ENCODE results near the gene FHL2.

The FHL2 gene

DNA sequence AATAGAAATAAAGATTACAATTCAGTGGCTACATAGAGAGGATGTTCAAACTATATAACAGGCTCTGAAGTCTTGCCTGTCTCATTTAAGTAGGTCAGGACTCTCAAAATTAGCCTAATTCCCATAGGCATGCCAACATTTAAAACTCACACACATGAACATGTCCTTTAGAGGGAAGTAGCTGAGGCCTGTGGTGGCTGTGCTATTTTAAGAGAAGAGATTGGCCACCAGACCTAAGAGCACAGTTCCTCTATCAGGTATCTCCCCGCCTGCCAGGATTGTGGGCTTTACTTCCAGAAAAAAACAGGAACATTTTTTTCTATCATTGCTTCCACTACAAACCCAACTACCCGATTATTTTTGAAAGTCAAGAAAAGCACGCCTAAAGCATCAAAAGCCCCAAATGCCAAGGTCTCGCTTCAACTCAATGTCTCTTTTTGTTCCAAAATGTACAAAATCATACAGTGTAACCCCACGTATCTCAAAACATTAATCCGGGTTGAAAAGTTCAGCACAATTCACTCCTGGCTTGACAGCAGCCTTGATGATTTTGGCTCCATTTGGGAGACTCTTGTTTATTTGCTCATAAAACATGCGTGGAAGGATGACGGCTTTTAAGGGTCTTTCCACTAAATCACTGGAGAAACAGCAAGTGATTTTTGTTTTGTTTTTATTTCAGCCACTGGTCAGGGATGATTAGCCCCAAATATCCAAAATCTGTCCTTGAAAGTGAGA lies 15.3 kb downstream of the FHL2 start (continued):
- TF ChIP-seq, protein P1, sequence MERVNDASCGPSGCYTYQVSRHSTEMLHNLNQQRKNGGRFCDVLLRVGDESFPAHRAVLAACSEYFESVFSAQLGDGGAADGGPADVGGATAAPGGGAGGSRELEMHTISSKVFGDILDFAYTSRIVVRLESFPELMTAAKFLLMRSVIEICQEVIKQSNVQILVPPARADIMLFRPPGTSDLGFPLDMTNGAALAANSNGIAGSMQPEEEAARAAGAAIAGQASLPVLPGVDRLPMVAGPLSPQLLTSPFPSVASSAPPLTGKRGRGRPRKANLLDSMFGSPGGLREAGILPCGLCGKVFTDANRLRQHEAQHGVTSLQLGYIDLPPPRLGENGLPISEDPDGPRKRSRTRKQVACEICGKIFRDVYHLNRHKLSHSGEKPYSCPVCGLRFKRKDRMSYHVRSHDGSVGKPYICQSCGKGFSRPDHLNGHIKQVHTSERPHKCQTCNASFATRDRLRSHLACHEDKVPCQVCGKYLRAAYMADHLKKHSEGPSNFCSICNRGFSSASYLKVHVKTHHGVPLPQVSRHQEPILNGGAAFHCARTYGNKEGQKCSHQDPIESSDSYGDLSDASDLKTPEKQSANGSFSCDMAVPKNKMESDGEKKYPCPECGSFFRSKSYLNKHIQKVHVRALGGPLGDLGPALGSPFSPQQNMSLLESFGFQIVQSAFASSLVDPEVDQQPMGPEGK (CRISPR knock-in tag; IDR thresholded peaks at IDR 0.05; ENCODE audit: borderline replicate concordance): no peak

DNA sequence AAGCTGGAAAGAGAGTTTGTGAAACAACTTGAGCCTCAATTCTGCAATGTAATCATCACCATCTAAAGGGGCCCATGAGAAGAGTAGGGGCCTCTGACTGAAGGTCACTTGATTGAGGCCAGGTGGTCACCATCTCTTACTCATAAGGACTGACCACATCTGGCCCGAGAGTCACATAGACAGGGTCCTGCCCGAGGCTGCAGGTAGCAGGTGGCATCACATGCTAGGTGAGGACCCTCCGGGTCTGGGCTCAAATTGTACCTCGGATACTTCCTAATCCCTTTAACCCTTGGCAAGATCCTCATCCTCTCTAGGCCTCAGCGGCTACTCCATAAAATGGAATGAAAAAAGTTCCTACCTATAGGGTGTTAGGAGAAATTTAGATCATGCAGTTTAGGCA lies 16.7 kb downstream of the FHL2 start:
- ATAC-seq: no peak
- TF ChIP-seq TCF4 (CRISPR knock-in tag; IDR thresholded peaks at IDR 0.05; ENCODE audit: borderline replicate concordance) (no peak), PPARA (CRISPR knock-in tag; IDR thresholded peaks at IDR 0.05; ENCODE audit: borderline replicate concordance) (no peak), TOX (CRISPR knock-in tag; IDR thresholded peaks at IDR 0.05; ENCODE audit: borderline replicate concordance) (no peak), GLIS3 (CRISPR knock-in tag; IDR thresholded peaks at IDR 0.05) (no peak), ZNF8 (CRISPR knock-in tag; IDR thresholded peaks at IDR 0.05) (no peak), ZFP3 (CRISPR knock-in tag; IDR thresholded peaks at IDR 0.05) (no peak), RARB (CRISPR knock-in tag; IDR thresholded peaks at IDR 0.05) (no peak), ZNF70 (CRISPR knock-in tag; IDR thresholded peaks at IDR 0.05) (no peak), ZC3H10 (CRISPR knock-in tag; IDR thresholded peaks at IDR 0.05) (no peak)
- TF ChIP-seq, protein P2, sequence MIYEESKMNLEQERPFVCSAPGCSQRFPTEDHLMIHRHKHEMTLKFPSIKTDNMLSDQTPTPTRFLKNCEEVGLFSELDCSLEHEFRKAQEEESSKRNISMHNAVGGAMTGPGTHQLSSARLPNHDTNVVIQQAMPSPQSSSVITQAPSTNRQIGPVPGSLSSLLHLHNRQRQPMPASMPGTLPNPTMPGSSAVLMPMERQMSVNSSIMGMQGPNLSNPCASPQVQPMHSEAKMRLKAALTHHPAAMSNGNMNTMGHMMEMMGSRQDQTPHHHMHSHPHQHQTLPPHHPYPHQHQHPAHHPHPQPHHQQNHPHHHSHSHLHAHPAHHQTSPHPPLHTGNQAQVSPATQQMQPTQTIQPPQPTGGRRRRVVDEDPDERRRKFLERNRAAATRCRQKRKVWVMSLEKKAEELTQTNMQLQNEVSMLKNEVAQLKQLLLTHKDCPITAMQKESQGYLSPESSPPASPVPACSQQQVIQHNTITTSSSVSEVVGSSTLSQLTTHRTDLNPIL (CRISPR knock-in tag; IDR thresholded peaks at IDR 0.05; ENCODE audit: low read depth): no peak
- TF ChIP-seq, protein P3, sequence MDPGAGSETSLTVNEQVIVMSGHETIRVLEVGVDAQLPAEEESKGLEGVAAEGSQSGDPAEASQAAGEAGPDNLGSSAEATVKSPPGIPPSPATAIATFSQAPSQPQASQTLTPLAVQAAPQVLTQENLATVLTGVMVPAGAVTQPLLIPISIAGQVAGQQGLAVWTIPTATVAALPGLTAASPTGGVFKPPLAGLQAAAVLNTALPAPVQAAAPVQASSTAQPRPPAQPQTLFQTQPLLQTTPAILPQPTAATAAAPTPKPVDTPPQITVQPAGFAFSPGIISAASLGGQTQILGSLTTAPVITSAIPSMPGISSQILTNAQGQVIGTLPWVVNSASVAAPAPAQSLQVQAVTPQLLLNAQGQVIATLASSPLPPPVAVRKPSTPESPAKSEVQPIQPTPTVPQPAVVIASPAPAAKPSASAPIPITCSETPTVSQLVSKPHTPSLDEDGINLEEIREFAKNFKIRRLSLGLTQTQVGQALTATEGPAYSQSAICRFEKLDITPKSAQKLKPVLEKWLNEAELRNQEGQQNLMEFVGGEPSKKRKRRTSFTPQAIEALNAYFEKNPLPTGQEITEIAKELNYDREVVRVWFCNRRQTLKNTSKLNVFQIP (CRISPR knock-in tag; IDR thresholded peaks at IDR 0.05; ENCODE audit: borderline replicate concordance, low read depth): no peak
- TF ChIP-seq, protein P4, sequence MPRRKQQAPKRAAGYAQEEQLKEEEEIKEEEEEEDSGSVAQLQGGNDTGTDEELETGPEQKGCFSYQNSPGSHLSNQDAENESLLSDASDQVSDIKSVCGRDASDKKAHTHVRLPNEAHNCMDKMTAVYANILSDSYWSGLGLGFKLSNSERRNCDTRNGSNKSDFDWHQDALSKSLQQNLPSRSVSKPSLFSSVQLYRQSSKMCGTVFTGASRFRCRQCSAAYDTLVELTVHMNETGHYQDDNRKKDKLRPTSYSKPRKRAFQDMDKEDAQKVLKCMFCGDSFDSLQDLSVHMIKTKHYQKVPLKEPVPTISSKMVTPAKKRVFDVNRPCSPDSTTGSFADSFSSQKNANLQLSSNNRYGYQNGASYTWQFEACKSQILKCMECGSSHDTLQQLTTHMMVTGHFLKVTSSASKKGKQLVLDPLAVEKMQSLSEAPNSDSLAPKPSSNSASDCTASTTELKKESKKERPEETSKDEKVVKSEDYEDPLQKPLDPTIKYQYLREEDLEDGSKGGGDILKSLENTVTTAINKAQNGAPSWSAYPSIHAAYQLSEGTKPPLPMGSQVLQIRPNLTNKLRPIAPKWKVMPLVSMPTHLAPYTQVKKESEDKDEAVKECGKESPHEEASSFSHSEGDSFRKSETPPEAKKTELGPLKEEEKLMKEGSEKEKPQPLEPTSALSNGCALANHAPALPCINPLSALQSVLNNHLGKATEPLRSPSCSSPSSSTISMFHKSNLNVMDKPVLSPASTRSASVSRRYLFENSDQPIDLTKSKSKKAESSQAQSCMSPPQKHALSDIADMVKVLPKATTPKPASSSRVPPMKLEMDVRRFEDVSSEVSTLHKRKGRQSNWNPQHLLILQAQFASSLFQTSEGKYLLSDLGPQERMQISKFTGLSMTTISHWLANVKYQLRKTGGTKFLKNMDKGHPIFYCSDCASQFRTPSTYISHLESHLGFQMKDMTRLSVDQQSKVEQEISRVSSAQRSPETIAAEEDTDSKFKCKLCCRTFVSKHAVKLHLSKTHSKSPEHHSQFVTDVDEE (CRISPR knock-in tag; IDR thresholded peaks at IDR 0.05): no peak

DNA sequence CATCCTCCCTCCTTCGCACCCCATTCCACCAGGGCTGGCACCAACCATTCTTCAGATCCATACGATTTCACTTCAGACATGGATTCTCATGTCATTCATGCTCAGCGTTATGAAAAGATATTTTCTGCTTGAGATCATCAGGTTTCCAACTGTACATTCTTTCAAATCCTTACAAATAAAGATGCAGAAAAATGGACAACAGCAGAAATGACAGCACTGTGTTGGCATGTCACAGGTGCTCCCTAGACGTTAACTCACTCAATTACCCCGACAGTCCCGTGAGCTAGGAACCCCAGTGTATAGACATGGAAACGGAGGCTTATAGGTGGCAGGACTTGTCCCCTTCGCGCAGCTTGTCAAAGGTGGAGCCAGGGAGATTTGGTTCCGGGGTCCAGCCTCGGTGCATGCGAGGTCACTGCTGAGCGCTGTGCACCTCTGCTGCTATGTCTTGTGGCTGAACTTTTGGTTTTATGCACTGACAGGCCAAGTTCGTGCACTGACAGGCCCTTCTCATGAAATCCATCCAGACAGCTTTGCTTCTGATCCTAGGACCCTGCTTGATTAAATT lies 17.7 kb downstream of the FHL2 start:
- no peak for ATAC-seq
- TF ChIP-seq, protein P5, sequence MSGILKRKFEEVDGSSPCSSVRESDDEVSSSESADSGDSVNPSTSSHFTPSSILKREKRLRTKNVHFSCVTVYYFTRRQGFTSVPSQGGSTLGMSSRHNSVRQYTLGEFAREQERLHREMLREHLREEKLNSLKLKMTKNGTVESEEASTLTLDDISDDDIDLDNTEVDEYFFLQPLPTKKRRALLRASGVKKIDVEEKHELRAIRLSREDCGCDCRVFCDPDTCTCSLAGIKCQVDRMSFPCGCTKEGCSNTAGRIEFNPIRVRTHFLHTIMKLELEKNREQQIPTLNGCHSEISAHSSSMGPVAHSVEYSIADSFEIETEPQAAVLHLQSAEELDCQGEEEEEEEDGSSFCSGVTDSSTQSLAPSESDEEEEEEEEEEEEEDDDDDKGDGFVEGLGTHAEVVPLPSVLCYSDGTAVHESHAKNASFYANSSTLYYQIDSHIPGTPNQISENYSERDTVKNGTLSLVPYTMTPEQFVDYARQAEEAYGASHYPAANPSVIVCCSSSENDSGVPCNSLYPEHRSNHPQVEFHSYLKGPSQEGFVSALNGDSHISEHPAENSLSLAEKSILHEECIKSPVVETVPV (CRISPR knock-in tag; IDR thresholded peaks at IDR 0.05): no peak
- no peak for TF ChIP-seq ZNF8 (CRISPR knock-in tag; IDR thresholded peaks at IDR 0.05)

DNA sequence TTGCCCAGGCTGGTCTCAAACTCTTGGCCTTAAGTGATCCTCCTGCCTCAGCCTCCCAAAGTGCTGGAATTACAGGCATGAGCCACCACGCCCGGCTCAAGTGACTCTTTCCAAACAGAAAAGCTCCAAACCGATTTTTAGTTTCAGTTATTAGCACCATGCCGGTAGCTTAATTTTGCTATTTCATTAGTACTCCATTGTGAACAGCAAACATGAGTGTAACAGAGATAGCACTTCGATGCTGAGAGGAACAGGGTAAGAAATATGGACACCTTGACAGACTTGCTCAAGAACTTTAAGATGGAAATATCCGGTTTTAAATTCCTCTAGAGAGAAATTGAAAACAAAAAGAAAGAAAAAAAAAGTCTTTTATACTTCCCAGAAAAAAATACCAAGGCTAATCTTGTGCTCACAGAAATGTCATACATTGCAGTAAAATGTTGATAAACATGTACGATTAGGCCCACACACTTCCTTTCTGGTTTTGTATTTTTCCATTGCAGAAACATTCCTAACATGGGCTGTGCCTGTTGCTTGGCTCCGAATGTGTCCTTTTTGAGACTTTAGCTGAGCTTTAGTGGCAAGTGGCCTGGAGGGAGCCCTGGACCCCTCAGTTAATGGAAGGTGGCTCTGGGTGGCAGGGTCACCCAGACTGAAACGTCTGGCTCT lies 18.3 kb downstream of the FHL2 start:
- TF ChIP-seq, protein P4 (CRISPR knock-in tag; IDR thresholded peaks at IDR 0.05): no peak
- no peak for ATAC-seq
